HK-2 (cell line): ENCODE results near the gene PRSS1.
"Not testable (repeated sequence)": the region's sequence is repeated elsewhere in the genome, so short reads cannot be mapped to it uniquely, and the experiment has no call there.

ENCODE experiments used
- DNase-seq: peaks from one replicate; pipeline ENCODE4 v3.0.0-alpha.2; 2018; ENCODE audit not compliant: unreplicated experiment

The PRSS1 gene

DNA sequence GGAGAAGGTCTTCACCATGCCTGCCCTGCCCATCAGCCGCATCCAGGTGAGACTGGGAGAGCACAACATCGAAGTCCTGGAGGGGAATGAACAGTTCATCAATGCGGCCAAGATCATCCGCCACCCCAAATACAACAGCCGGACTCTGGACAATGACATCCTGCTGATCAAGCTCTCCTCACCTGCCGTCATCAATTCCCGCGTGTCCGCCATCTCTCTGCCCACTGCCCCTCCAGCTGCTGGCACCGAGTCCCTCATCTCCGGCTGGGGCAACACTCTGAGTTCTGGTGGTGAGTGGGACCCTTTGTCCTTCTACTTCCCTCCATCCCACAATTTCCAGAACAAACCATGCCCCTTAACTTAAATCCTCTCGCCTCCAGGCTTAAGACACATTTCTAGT is 24.0 kb downstream of the PRSS1 start:
- DNase-seq: no peak

DNA sequence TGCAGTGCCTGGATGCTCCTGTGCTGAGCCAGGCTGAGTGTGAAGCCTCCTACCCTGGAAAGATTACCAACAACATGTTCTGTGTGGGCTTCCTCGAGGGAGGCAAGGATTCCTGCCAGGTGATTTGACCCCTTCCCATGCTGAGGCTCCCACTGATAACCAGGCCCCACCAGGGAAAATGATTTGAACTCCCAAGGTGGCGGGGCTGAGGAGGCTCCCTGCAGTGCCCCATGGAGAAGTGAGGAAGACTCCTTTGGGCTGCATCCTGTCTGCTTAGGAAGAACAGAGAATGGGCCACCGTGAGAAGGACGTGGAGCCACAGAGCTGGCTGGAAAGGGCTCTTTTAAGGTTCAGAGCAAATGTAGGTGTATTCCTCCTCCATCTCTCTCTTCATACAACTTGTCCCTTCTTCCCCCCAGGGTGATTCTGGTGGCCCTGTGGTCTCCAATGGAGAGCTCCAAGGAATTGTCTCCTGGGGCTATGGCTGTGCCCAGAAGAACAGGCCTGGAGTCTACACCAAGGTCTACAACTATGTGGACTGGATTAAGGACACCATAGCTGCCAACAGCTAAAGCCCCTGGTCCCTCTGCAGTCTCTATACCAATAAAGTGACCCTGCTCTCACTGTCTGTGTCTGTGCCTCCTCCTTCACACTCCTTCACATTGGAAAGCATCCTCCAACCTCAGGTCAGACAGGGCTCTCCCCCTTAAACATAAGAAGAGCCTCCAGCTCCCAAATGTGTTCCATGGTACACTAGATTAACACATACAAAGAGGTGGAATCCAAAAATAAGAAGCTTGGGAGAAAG is 24.9 kb downstream of the PRSS1 start:
- DNase-seq: no peak

- DNase-seq: no peak
These were observed 25.6 kb downstream of the PRSS1 start for GRCh38 chr7:142774826-142775225.

- not testable (repeated sequence) for DNase-seq
These were observed 26.3 kb downstream of the PRSS1 start for GRCh38 chr7:142775351-142776115.

GRCh38 chr7:142776206-142776844 is 27.1 kb downstream of the PRSS1 start:
- DNase-seq: no peak

- not testable (repeated sequence) for DNase-seq
These were observed 27.6 kb downstream of the PRSS1 start for GRCh38 chr7:142776845-142777225.

DNA sequence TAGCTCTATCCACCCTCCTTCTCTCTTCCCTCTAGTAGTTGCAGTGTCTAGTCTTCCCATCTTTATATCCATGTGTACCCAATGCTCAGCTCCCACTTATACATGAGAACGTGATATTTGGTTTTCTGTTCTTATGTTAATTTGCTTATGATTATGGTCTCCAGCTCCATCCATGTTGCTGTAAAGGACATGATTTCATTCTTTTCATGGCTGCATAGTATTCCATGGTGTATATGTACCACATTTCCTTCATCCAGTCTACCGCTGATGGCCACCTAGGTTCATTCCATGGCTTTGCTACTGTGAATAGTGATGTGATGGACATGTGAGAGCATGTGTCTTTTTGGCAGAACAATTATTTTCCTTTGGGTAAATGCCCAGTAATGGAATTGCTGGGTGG is 28.0 kb downstream of the PRSS1 start:
- DNase-seq: no peak

- peak; percentile 84 for DNase-seq
These were observed 33.9 kb downstream of the PRSS1 start for GRCh38 chr7:142782922-142783900.

DNA sequence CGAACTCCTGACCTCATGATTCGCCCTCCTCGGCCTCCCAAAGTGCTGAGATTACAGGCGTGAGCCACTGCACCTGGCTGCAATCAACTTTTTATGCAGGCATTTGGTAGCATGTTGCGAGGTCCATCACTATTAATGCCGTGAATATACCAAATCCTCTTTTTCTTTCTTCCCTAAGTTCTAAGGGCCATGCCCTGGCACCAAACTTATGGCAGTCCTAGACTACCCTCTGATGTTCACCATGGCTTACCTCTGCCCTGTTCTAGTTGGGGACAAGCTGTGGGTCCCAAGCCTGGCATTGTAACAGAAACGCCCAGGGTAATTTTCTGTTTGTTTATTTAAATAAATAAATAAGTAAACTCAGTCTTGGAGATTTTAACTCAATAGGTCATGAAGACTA is 34.8 kb downstream of the PRSS1 start:
- DNase-seq: no peak

GRCh38 chr7:142784716-142785115 is 35.4 kb downstream of the PRSS1 start:
- no peak for DNase-seq

DNA sequence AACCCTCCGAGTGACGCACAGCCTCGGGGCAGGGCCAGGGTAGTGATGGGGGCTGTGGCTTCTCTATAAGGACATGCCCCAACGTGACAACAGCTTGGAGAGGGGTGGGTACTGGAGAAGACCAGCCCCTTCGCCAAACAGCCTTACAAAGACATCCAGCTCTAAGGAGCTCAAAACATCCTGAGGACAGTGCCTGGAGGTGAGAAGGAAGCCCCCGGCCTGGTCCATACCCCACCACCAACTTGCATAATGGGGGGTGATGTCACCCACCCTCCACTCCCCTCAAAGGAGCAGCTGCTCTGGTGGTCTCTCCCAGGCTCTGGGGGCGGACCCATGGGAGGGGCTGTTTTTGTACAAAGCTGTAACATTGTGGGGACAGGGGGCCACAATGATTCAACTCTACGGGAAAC is 36.6 kb downstream of the PRSS1 start:
- DNase-seq: no peak

GRCh38 chr7:142787034-142787768 is 37.9 kb downstream of the PRSS1 start:
- no peak for DNase-seq

- DNase-seq: no peak
These were observed 38.5 kb downstream of the PRSS1 start for GRCh38 chr7:142787783-142788182.

- no peak for DNase-seq
These were observed 39.3 kb downstream of the PRSS1 start for GRCh38 chr7:142788303-142789289.

GRCh38 chr7:142789441-142789840 is 40.2 kb downstream of the PRSS1 start:
- no peak for DNase-seq

DNA sequence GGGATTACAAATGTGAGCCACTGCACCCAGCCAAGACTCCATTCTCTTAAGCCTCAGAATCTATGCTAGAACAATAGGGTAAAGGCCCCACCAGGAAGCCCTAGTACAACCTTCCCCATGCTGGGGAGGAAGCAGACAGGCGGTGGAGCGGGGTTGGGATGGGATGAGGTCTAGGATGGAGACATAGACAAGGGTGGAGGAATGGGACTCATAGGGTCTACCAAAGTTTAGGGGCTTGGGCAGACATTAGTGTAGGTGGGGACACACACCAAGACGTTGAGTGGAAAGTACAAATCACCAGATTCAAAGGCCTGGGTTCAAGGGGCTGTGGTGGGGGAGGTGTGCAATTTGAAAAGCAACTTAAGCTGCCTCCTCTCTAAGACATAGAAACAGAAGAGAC is 40.8 kb downstream of the PRSS1 start:
- no peak for DNase-seq

DNA sequence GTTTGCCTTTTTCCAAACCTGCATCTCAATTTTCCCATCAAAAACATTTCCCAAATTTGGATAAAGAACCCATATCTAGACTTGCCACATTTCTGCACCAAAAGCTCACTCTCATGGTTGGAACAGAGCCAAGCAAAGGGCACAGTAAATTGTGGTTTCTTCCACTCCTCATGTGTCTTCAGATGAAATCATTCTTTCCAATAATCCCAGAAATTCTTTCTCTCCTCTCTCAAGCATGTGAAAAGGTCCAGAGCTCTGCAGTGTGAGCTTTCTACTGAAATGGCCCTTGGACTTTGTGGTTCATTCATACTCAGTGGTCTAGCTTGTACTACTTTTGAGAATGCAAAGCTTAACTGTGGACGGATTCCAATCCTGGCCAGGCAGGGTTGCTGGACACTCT is 41.3 kb downstream of the PRSS1 start:
- DNase-seq: no peak

- DNase-seq: no peak
These were observed 42.2 kb downstream of the PRSS1 start for GRCh38 chr7:142791502-142791901.

DNA sequence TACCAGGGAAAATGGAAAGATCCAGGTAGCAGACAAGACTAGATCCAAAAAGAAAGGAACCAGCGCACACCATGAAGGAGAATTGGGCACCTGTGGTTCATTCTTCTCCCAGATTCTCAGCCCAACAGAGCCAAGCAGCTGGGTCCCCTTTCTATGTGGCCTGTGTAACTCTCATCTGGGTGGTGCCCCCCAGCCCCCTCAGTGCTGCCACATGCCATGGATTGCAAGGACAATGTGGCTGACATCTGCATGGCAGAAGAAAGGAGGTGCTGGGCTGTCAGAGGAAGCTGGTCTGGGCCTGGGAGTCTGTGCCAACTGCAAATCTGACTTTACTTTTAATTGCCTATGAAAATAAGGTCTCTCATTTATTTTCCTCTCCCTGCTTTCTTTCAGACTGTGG is 42.9 kb downstream of the PRSS1 start:
- DNase-seq: no peak

DNA sequence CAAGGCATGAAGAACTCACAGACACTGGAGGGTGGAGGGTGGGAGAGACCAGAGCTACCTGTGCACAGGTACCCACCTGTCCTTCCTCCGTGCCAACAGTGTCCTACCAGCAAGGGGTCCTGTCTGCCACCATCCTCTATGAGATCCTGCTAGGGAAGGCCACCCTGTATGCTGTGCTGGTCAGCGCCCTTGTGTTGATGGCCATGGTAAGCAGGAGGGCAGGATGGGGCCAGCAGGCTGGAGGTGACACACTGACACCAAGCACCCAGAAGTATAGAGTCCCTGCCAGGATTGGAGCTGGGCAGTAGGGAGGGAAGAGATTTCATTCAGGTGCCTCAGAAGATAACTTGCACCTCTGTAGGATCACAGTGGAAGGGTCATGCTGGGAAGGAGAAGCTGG is 43.3 kb downstream of the PRSS1 start:
- no peak for DNase-seq
